ENCODE data around the gene PPAN.

The PPAN gene

DNA sequence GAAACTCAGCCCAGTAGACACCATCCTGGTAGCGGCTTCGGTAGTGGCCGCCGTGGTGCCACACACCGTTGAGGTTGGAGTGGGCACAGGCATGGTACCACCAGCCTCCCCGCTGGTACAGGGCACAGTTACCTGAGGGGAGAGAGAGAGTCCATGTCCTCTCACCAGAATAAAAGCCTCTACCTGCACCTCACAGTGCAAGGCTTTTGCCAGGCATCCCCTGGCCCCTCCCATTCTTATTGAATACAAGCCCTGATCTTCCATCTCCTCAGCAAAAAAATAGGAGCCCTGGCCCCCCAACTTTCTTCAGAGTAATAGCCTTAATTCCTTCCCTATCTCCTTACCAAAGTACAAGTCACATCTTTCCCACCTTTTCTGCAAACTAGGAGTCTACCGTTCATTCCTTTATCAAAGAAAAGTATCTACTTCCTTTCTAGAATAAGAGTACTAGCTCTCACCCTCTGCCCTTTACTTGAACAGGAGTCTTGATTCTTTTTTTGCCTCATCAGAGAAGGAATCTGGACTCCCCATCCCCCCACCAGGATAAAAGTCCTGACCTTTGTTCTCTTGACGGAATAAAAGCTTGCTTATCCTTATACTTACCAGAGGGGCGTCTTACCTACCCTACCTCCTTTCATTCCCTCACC lies 13.4 kb upstream of the PPAN start:
- no peak for FAIRE-seq
- no peak for DNase-seq (ENCODE audit: low spot score)

DNA sequence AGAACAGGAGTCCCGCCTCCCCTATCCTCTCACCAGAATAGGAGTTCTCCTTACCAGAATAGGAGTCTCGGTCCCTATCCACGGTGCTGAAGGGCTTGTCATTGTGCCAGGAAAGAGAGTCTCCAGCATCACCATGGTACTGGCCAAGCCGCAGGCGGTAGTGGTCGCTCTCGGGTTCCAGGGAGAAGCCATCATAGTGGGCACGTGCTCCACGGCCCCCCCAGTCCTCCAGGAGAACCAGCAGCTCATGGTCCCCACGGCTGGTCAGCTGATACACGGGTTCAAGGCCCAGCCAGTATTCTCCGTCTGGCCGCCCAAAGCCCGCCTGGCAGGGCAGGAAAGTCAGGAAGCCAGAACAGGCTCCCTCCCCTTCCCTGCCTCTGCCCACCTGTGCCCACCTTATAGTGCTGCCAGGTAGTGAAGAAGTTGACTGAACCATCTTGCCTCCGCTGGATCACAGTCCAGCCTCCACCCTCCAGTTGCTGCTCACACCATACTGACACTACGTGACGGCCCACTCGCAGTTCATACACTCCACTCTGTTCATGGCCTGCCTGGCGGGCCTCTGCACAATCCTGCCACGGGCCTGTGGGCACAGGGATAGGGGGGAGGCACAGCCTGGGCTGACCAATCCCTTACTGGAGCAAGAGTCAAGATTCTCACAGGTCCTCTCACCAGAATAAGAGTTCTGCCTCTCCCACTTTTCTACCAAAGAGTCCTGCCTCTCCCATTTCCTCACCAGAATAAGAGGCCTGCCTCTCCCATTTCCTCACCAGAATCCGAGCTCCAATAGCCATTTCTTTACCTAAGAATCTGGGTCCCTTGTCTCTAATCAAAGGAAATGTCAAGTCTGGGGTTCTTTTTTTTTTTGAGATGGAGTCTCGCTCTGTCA lies 12.6 kb upstream of the PPAN start:
- DNase-seq (ENCODE audit: low spot score) (no peak), FAIRE-seq (no peak)

DNA sequence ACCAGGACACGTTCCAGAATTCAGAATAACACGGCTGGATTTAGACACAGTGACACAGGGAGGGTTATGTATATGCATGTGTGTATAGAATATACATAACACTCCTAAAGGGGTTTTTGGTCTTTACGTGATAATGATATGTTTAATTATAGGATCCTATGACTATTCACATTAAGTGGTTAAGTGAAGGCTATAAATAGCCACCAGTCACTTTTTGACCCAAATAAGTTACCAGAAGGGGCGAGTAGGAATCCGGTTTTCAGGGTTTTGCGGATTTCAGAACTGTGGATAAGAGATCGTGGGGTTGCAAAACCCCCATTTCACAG lies 10.6 kb upstream of the PPAN start:
- FAIRE-seq (no peak), DNase-seq (ENCODE audit: low spot score) (no peak)

DNA sequence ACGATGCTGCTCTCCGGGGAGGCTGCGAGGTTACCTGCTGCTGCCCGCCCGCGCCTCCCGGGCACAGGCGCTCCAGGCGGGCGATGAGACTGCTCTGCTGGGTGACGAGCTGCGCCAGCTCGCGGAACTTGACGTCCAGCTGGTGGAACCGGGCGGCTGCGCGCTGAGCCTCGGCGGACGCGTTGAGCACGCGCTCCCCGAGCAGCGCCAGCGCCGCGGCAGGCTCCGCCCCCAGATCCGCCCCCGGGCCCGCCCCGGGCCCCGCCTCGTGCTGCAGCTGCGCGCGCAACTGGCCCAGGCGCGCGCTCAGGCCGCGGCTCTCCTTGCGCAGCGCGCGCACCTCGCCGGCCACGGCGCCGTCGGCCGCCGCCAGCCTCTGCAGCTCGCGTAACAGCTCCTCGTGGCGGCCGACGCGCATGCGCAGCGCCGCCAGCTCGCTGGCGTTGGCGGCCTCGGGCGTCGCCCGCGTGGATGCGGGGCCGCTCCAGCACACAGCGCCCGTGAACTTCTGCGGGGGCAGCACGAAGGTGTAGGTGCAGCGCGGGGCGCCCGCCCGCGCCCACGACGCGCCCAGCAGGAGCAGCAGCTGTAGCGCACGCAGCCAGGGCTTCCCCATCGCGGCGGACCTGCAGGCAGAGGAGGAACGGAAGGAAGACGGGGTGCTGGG lies 10.1 kb upstream of the PPAN start:
- DNase-seq (ENCODE audit: low spot score) (peak; percentile 68), FAIRE-seq (no peak)

DNA sequence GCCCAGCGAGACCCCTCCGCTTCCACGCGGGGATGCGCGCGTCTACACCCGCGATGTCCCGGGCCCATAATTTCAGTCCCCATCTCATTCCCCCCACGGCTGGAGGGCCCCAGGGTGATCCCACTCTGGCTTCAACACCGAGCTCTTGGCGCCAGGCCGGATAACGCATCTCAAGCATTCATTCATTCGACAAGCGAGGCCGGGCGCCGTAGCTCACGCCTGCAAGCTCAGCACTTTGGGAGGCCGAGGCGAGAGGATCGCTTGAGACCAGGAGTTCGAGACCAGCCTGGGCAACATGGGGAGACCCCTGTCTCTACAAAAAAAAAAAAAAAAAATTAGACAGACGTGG lies 9.6 kb upstream of the PPAN start:
- DNase-seq (ENCODE audit: low spot score) (no peak), FAIRE-seq (no peak)

DNA sequence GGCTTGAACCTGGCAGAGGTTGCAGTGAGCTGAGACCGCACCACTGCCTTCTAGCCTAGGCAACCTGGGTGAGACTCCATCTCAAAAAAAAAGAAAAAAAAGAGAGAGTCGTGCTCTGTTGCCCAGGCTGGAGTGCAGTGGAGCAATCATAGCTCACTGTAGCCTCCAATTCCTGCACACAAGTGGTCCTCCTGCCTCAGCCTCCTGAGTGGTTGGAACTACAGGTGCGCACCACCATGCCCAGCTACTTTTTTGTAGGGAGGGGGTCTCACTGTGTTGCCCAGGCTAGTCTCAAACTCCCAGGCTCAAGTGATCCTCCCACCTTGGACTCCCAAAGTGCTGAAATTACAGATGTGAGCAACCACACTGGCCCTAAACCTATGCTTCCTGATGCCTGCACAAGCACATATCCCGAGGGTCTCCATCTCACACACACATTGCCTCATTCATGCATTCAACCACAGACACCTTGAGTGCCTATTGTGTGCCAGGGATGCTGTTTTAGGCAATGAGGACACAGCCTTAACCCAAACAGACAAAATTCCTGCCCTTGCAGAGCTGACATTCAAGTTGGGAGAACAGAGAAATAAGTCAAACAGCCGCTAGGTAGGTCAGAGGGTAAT lies 5.9 kb upstream of the PPAN start:
- DNase-seq (ENCODE audit: low spot score), result no peak
- no peak for FAIRE-seq

DNA sequence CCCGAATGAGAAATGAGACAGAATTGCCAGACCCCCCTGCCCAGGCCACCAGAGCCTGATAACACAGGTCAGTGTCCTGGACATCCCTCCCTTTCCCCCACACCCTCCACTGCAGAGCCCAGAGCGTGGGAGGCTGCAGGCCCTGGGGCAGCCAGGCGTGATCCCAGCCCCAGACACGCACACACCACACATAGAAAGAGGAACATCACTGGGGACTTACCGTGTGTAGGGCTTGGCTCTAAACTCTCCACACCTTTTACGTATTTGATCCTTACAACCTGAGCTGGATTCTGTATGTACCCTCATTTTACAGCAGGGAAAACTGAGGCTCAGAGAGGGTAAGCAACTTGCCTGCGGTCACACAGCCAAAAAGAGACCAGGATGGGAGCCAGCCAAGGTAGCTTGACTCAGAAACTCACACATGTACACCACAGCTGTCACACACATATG lies 3.4 kb upstream of the PPAN start:
- DNase-seq (ENCODE audit: low spot score) (no peak), FAIRE-seq (no peak)

DNA sequence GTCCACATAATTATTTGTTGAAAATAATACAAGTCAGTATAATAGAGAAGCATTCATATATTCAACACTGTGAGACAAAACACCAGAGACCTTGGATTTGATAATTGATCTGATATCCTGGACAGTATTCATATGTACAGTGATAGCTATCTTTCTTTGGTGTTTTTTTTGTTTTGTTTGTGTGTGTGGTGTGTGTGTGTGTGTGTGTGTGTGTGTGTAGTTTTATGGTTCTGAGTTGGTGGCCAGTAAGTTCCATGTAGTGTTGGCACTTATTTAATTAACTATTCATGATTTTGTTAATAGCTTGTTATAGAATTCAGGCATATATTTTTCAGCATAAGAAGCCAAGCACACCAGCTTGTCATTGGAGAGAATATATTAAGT lies 2.0 kb upstream of the PPAN start:
- no peak for FAIRE-seq
- no peak for DNase-seq (ENCODE audit: low spot score)

DNA sequence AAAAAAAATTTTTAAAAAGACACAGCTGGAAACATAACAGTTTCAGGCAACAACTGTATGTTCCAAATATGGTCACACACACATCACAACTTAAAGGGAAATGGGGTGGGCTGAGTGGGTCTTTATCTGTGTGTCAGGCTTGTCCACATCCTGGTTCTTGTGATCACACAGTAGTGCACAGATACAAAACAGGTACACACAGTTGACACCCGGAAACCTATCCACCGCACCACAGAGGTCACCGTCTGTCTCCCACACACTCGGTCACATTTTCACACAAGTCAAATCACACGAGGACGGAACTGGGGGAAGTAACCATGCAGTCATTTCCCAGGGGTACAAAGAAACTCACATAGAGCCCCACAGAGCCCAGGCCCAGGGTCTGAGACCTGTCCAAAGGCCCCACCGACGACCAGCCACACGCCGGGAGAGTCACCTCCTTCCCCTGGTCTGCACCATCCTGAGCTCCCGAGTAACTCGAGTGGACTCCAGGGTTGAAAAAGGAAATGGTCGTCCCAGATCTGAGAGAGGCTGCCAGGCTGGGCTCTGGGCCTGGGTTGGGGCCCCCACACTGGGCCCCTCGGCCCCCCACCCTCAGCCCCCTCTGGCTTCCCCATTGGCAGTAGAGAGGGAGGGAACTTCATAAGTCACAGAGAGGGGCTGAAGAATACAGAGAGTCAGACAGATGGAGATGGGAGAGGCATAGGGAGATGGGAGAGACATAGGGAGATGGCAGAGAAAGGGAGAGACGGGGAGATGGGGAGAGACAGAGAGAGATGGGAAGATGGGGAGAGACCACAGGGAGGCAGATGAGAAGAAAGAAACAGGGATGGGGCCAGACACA lies 1.3 kb upstream of the PPAN start:
- DNase-seq (ENCODE audit: low spot score), result no peak
- FAIRE-seq, result no peak

DNA sequence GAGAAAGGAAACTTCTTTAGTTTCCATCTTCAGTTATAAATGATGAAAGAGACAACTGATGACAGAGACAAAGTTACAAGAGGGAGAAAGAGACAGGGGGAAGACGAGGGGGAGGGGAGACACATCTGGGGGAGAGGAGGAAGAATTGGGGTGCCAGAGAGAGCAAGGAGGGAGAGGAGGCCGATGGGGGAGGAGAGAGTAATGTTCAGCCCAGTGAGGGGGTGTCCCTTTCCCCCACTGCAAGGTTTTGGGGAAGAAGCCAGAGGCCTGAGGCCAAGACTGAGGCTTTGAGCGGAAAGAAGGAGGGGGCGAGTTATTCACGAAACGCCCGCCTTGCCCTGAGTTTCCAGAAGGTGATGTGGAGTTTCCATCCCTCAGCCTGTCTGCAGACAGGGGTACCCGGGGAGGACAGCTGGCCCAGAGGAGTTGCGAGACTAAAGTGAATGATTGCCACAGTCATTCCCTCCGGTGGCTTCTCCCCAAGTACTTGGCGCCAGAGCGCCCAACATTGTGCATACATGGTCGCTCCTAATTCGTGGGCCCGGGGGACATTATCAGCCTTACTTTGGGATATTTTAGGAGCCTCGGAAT lies 558 bp upstream of the PPAN start:
- FAIRE-seq (no peak), DNase-seq (ENCODE audit: low spot score) (no peak)

DNA sequence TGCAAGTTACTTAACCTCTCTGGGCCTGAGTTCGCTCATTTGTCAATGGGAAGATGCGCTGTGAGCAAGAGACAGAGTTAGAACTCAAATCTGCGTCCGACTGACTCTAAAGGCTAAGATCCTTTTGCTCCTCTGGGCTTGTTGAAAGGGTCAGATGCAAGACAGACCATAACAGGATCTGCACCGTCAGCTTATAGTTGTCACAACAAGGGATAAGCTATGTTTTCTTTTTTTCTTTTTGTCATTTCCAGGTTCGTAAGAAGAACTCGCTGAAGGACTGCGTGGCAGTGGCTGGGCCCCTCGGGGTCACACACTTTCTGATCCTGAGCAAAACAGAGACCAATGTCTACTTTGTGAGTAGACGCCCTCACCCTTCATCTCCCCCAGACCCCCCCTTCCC lies 1.1 kb downstream of the PPAN start:
- DNase-seq (ENCODE audit: low spot score), result no peak
- no peak for FAIRE-seq

DNA sequence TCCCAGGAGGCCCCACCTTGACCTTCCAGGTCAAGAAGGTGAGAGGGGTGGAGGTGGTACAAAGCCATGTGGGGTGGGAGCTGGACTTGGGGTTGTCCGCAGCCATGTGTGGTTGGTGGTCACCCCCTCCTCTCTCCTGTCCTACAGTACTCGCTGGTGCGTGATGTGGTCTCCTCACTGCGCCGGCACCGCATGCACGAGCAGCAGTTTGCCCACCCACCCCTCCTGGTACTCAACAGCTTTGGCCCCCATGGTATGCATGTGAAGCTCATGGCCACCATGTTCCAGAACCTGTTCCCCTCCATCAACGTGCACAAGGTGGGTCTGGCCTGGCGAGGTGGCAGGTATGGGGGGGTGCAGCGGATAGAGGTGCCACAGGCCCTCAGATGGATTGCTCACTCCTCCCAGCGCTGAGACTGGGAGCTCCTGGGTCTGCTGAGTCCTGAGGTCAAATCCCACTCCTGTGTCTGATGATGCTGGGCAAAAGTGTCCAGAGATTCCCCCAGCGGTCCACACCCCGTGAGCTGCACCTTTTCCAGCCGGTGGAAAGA lies 1.7 kb downstream of the PPAN start:
- no peak for FAIRE-seq
- DNase-seq (ENCODE audit: low spot score), result no peak

DNA sequence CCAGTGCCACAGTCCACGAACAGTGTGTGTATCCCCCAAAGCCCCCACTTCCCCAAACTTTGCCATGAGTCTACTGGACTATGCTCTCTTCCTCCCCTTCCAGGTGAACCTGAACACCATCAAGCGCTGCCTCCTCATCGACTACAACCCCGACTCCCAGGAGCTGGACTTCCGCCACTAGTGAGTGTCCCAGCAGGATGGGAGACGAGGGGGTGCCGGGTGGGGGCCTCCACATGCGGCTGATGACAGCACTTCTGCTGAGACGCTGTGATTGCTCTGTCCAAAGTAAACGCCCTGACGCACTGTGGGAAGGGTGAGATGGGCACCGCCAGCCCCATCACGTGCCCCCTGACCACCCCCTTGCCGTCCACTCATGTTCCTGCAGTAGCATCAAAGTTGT lies 3.4 kb downstream of the PPAN start:
- DNase-seq (ENCODE audit: low spot score) (no peak), FAIRE-seq (no peak)

DNA sequence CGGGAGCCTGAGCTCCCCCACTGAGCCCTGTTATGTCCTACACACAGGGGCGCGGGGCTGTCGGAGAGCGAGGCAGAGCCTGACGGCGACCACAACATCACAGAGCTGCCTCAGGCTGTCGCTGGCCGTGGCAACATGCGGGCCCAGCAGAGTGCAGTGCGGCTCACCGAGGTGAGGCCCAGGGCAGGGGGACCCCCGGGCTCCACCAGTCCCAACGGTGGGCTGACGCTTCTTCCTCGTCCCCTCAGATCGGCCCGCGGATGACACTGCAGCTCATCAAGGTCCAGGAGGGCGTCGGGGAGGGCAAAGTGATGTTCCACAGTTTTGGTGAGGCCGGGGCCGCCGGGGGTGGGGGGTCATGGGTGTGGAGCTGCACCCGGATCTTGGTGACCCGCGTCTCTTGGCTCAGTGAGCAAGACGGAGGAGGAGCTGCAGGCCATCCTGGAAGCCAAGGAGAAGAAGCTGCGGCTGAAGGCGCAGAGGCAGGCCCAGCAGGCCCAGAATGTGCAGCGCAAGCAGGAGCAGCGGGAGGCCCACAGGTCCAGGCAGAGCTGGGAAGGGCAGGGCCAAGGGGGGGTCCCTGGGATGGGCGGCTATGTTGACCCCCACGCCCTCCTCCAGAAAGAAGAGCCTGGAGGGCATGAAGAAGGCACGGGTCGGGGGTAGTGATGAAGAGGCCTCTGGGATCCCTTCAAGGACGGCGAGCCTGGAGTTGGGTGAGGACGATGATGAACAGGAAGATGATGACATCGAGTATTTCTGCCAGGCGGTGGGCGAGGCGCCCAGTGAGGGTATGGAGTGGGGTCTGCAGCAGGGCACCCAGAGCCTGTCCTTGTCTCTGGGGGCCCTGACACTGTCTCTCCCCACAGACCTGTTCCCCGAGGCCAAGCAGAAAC lies 4.2 kb downstream of the PPAN start:
- DNase-seq (ENCODE audit: low spot score) (no peak), FAIRE-seq (no peak)

DNA sequence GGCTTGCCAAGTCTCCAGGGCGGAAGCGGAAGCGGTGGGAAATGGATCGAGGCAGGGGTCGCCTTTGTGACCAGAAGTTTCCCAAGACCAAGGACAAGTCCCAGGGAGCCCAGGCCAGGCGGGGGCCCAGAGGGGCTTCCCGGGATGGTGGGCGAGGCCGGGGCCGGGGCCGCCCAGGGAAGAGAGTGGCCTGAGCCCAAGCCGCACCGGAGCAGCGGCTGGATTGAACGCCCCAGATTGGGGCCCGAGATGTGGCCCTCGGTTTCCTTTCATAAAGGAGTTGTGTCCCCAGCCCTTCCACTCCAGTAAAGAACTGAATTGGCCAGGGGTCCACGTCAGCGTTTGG lies 4.8 kb downstream of the PPAN start:
- no peak for DNase-seq (ENCODE audit: low spot score)
- no peak for FAIRE-seq

DNA sequence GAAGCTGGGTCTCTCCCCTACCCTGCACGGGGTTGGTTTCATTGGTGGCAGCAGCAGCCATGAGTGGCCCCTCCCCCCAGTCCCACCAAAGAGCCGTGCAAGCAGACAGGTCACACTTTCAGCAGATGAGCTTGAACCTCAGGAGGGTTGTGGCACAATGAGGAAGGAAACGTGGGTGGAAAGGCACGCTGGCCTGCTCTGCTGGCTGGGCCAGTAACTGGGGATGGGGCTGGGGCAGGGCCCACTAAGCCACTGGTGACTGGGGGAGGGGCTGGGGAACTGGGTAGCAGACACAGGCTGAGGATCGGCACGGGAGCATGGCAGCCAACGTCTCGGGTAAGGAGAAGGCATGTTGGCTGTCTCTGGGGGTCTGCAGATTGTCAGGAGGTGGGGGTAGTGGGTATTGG lies 5.2 kb downstream of the PPAN start, which contains the start of gene P2RY11:
Gene P2RY11 (plus strand): TSS at position 289 of the 407 bp plus-strand sequence. CDS start 29 bp downstream, at position 318.
- FAIRE-seq (no peak), DNase-seq (ENCODE audit: low spot score) (no peak)

DNA sequence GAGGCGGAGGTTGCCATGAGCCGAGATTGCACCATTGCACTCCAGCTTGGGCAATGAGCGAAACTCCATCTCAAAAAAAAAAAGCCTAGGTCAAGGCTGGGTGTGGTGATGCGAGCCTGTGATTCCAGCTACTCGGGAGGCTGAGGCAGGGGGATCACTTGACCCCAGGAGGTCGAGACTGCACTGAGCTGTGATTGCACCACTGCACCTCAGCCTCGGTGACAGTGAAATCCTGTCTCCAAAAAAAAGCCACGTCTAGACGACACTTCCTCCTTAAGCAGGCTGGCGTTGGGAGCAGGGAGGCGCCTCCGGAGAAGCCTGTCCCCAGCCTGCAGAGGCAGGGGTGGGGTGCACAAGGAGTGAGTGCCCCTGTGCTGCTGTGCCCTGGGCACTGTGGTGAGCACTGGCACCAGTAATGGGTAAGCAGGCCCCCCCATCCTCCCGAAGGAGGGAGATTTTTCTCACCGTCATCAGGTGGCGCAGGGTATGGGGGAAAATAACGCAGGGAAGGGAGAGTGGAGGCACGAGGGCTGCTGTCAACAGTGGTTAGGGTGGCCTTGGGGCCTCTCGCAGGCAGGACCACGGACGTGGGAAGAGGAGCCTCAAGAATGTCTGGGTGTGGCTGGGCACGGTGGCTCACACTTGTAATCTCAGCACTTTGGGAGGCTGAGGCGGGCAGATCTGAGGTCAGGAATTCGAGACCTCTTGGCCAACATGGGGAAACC lies 6.0 kb downstream of the PPAN start:
- DNase-seq (ENCODE audit: low spot score) (no peak), FAIRE-seq (no peak)

DNA sequence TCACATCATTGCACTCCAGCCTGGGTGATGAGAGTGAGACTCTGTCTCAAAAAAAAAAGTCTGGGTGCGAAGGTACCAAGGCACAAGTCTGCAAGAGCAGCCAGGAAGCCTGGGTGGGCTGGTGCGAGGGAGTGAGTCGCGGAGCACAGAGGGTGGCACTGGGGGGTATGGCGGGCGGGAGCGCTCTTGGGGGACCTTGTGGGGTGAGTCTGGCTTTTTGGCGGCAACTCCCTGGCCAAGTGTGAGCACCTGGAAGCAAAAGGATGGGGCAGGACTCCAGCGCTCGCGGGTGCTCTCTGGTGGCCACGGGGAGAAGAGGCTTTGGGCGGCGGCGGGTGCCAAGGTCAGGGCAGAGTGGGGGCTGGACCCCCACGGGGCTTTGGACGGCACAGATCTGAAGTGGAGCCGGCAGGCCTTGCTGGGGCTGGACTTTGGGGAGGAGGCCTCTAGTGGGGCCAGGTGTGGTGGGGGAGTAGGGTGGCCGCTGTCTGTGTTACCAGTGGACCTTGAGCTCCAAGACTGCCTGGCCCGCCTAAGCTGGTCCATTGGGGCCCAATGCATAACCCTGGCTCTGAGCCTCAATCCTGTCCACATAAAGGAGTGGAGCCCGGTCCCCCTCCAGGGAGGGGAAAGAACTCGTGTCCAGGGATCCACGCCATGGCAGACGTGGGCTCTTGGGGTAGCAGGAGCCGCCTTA lies 6.9 kb downstream of the PPAN start:
- FAIRE-seq (no peak), DNase-seq (ENCODE audit: low spot score) (no peak)
